Stimulated activated CD4-positive, alpha-beta T cell treated with anti-CD3 and anti-CD28 coated beads, Interleukin-1b, Interleukin-23, amount 100 ng/mL, for 1 hour (primary cell): ENCODE measurements around the gene AR.
"Not testable (repeated sequence)": the region's sequence is repeated elsewhere in the genome, so short reads cannot be mapped to it uniquely, and the experiment has no call there.

ENCODE experiments used
- DNase-seq, 2 donors: peaks; one replicate each; pipeline ENCODE4 v3.0.0-alpha.2; 2020; ENCODE audit warnings: low read depth in 2 of 2

The AR gene

GRCh38 chrX:67648361-67648760, 104.5 kb downstream of the AR start:
- DNase-seq = no peak

- DNase-seq = no peak
Observed at GRCh38 chrX:67651437-67652142, 107.8 kb downstream of the AR start.

- no peak for DNase-seq
Observed at GRCh38 chrX:67652543-67652942, 108.7 kb downstream of the AR start.

- DNase-seq = no peak
Observed at GRCh38 chrX:67654301-67654700, 110.5 kb downstream of the AR start.

GRCh38 chrX:67665583-67665982, 121.8 kb downstream of the AR start:
- no peak for DNase-seq

- DNase-seq = not testable (repeated sequence)
Observed at GRCh38 chrX:67670717-67671116, 126.9 kb downstream of the AR start.

- no peak for DNase-seq
Observed at GRCh38 chrX:67673741-67674274, 130.0 kb downstream of the AR start.

GRCh38 chrX:67674741-67675140, 130.9 kb downstream of the AR start:
- no peak for DNase-seq

GRCh38 chrX:67684136-67684535, 140.3 kb downstream of the AR start:
- no peak for DNase-seq

GRCh38 chrX:67692246-67692645, 148.4 kb downstream of the AR start:
- no peak for DNase-seq

- no peak for DNase-seq
Observed at GRCh38 chrX:67693928-67694327, 150.1 kb downstream of the AR start.

GRCh38 chrX:67697452-67697851, 153.6 kb downstream of the AR start:
- DNase-seq = no peak

GRCh38 chrX:67700602-67701001, 156.8 kb downstream of the AR start:
- DNase-seq = no peak

- no peak for DNase-seq
Observed at GRCh38 chrX:67714004-67714403, 170.2 kb downstream of the AR start.

GRCh38 chrX:67717571-67717970, 173.8 kb downstream of the AR start:
- DNase-seq = no peak

- DNase-seq = no peak
Observed at GRCh38 chrX:67718926-67719325, 175.1 kb downstream of the AR start.

GRCh38 chrX:67720344-67720743, 176.5 kb downstream of the AR start:
- no peak for DNase-seq

GRCh38 chrX:67721321-67721720, 177.5 kb downstream of the AR start:
- DNase-seq = no peak

- no peak for DNase-seq
Observed at GRCh38 chrX:67723580-67724351, 179.9 kb downstream of the AR start.

- DNase-seq = no peak
Observed at GRCh38 chrX:67724359-67725110, 180.7 kb downstream of the AR start.

- DNase-seq = no peak
Observed at GRCh38 chrX:67725471-67725870, 181.7 kb downstream of the AR start.

- DNase-seq = no peak
Observed at GRCh38 chrX:67726018-67726417, 182.2 kb downstream of the AR start.
